ENCODE results near the gene NSUN4. TPM values are rescaled to one million over a fixed set of nuclear protein-coding genes. Genes with fewer than 3 reads are reported as not detected.

The NSUN4 gene
- total and polyA plus RNA-seq, 2 of the 13 experiments (the other 11 are each of a cell fraction or from before 2014, with no cell fraction given), result 21.5 to 23.5 TPM

DNA sequence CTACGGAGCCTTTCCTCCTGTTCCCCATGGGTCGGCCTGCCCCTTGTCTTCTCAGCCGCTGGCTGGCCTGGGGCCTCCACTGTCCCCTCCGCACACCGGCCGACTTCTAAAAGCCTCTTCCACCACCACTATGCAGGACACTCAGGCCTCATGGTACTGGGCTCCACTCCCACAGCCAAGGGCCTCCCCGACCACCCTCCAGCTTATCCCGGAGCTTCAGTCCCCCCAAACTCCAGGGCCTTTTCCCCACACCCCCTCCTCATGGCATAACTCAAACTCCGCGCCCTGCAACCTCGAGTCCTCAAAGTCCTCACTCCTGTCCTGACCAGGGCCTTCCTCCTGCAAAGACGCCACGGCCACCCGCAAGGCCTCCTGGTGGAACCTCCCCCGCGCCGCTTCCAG is 39.2 kb upstream of the NSUN4 start (continued):
- no peak for TF ChIP-seq HMGXB3 (CRISPR knock-in tag; IDR thresholded peaks at IDR 0.05; ENCODE audit: borderline replicate concordance)
- no peak for TF ChIP-seq GTF2F1 (IDR thresholded peaks at IDR 0.05; ENCODE audit: low read length)
- TF ChIP-seq NFATC3 (CRISPR knock-in tag; IDR thresholded peaks at IDR 0.05), result no peak
- TF ChIP-seq RBAK (CRISPR knock-in tag; IDR thresholded peaks at IDR 0.05), result no peak
- TF ChIP-seq DNMT3B (CRISPR knock-in tag; conservative IDR thresholded peaks at IDR 0.05), result no peak
- TF ChIP-seq ZNF83 (CRISPR knock-in tag; IDR thresholded peaks at IDR 0.05; ENCODE audit: borderline replicate concordance), result no peak
- TF ChIP-seq, protein P1, sequence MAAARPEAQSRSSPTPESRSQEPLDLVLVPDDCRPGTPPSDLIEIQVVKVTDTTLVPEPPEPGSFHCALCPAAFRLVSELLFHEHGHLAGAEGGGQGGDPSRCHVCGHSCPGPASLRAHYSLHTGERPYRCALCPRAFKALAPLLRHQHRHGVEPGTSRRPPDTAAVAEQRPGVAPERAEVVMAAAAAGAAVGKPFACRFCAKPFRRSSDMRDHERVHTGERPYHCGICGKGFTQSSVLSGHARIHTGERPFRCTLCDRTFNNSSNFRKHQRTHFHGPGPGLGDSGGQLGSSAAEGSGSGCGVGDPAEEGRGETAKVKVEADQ (CRISPR knock-in tag; IDR thresholded peaks at IDR 0.05; ENCODE audit: borderline replicate concordance), result no peak
- no peak for TF ChIP-seq BCL3 (CRISPR knock-in tag; IDR thresholded peaks at IDR 0.05)
- no peak for TF ChIP-seq SRF (IDR thresholded peaks at IDR 0.05; ENCODE audit: low read depth, low read length)
- no peak for TF ChIP-seq BHLHE40 (IDR thresholded peaks at IDR 0.05; ENCODE audit: low read length)
- peak; percentile 13; the same call in 1 of the 2 replicates for TF ChIP-seq EED (CRISPR knock-in tag; IDR thresholded peaks at IDR 0.05)
- TF ChIP-seq XRCC5 (optimal IDR thresholded peaks at IDR 0.05; ENCODE audit: low read length), result no peak
- no peak for TF ChIP-seq SMARCE1 (IDR thresholded peaks at IDR 0.05; ENCODE audit: borderline replicate concordance)
- no peak for TF ChIP-seq MTF2 (CRISPR knock-in tag; IDR thresholded peaks at IDR 0.05; ENCODE audit: borderline replicate concordance)
- peak; percentile 18; the same call in 1 of the 2 replicates for TF ChIP-seq ZNF563 (CRISPR knock-in tag; IDR thresholded peaks at IDR 0.05)
- TF ChIP-seq FLYWCH1 (CRISPR knock-in tag; IDR thresholded peaks at IDR 0.05), result no peak; the same call in 1 of the 2 replicates
- TF ChIP-seq ZFP36L2 (CRISPR knock-in tag; IDR thresholded peaks at IDR 0.05), result no peak
- TF ChIP-seq ZBTB1 (CRISPR knock-in tag; IDR thresholded peaks at IDR 0.05; ENCODE audit: borderline replicate concordance), result 0 out of 2 replicates have a peak, but pooled peaks have one; percentile 75
- TF ChIP-seq RFXAP (CRISPR knock-in tag; IDR thresholded peaks at IDR 0.05; ENCODE audit: borderline replicate concordance), result no peak
- no peak for TF ChIP-seq ZNF713 (CRISPR knock-in tag; IDR thresholded peaks at IDR 0.05)
- TF ChIP-seq, protein P2, sequence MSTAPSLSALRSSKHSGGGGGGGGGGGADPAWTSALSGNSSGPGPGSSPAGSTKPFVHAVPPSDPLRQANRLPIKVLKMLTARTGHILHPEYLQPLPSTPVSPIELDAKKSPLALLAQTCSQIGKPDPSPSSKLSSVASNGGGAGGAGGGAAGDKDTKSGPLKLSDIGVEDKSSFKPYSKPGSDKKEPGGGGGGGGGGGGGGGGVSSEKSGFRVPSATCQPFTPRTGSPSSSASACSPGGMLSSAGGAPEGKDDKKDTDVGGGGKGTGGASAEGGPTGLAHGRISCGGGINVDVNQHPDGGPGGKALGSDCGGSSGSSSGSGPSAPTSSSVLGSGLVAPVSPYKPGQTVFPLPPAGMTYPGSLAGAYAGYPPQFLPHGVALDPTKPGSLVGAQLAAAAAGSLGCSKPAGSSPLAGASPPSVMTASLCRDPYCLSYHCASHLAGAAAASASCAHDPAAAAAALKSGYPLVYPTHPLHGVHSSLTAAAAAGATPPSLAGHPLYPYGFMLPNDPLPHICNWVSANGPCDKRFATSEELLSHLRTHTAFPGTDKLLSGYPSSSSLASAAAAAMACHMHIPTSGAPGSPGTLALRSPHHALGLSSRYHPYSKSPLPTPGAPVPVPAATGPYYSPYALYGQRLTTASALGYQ (CRISPR knock-in tag; IDR thresholded peaks at IDR 0.05), result no peak

All from HepG2 (cell line).